Heart right ventricle (tissue), 12 donors: Measurements from ENCODE around the gene MEOX1. TPM values are rescaled to one million over a fixed set of nuclear protein-coding genes. Genes with fewer than 3 reads are reported as not detected.

ENCODE experiments used
- polyA plus RNA-seq, 2 donors: library from polyadenylated mRNA; stranded (reverse); fragments of 200-250 nt; gene quantifications; one replicate each; pipeline ENCODE4 v1.2.3, GENCODE V29; 2013
- total RNA-seq, 10 donors: library from RNA; stranded (reverse); fragmentation: NEBNext Ultra II Directional in 3 of 10; extraction: Animal tissue kit (Norgen Biotek cat#: 25700) in 3 of 10; gene quantifications; one replicate each; pipeline versions ENCODE4 v1.2.1 to v1.2.4, GENCODE V29; 2021 to 2023
- donor health status: ischemic (EF 13 %, LVEDD 7.1; RV severe dilation, severe dysfunction).
- donor health status: healthy with polysubstance abuse.
- donor health status: DM: no; HTN: yes; CAD: no.
- donor health status: DM: no; HTN: no; CAD: no.
- donor health status: ischemic (EF 25% LVEDD 6.9; RV normal size, moderate dysfunction).
- donor health status: ischemic (EF 25% LVEDD 5.7; RV mildly dilated, moderate dysfunction).
- donor health status: healthy.
- donor health status: nonischemic (EF 11% LVEDD 7.7; RV severe dilation, severe dysfunction).
- donor health status: DM: yes; HTN: yes; CAD: no.
- donor health status: PGD.
- donor health status: ischemic (EF 29% LVEDD 5.4; RV normal size, mild dysfunction).
- donor health status: nonischemic (EF 23%, LVEDD 6.1; RV moderate dilation, normal function).

The MEOX1 gene
- total and polyA plus RNA-seq, 12 donors: 6.4 to 25.3 (median 14.8) TPM

Other genes with a start within 250 kb of the MEOX1 start
- gene DHX8, start 177.9 kb downstream of the MEOX1 start, total RNA-seq: 10 to 100 TPM; 22.4 to 42.0 (median 29.0) TPM
- 10 to 100 TPM; 19.2 to 24.8 TPM for gene DHX8, start 177.9 kb downstream of the MEOX1 start, polyA plus RNA-seq
- 1 to 10 TPM in 3 of 10 donors, under 1 TPM in 6, not detected in 1; 0.40 to 1.6 (median 0.76) TPM for gene ETV4, start 115.6 kb downstream of the MEOX1 start, total RNA-seq
- gene ETV4, start 115.6 kb downstream of the MEOX1 start, polyA plus RNA-seq: 1 to 10 TPM in 1 of 2 donors, under 1 TPM in 1; 0.59 to 2.8 TPM
- gene SOST, start 96.9 kb upstream of the MEOX1 start, total RNA-seq: under 1 TPM in 1 of 10 donors, not detected in 9; 0.14 TPM
- under 1 TPM in 1 of 2 donors, not detected in 1; 0.03 TPM for gene SOST, start 96.9 kb upstream of the MEOX1 start, polyA plus RNA-seq
- gene DUSP3, start 117.1 kb upstream of the MEOX1 start, total RNA-seq: 100 to 1,000 TPM; 222 to 359 (median 297) TPM
- 100 to 1,000 TPM; 119 to 371 TPM for gene DUSP3, start 117.1 kb upstream of the MEOX1 start, polyA plus RNA-seq
- under 1 TPM in 3 of 10 donors, not detected in 7; 0.07 to 0.09 (median 0.09) TPM for gene CFAP97D1, start 118.5 kb upstream of the MEOX1 start, total RNA-seq
- gene CFAP97D1, start 118.5 kb upstream of the MEOX1 start, polyA plus RNA-seq: not detected
- gene MPP3, start 171.2 kb upstream of the MEOX1 start, total RNA-seq: 10 to 100 TPM; 16.6 to 84.2 (median 26.6) TPM
- gene MPP3, start 171.2 kb upstream of the MEOX1 start, polyA plus RNA-seq: 10 to 100 TPM; 41.0 to 90.1 TPM
- 10 to 100 TPM in 7 of 10 donors, 1 to 10 TPM in 3; 3.8 to 70.9 (median 12.7) TPM for gene CD300LG, start 185.3 kb upstream of the MEOX1 start, total RNA-seq
- 10 to 100 TPM; 30.0 to 34.3 TPM for gene CD300LG, start 185.3 kb upstream of the MEOX1 start, polyA plus RNA-seq
- gene MPP2, start 245.6 kb upstream of the MEOX1 start, total RNA-seq: 10 to 100 TPM in 8 of 10 donors, 1 to 10 TPM in 2; 9.1 to 20.7 (median 14.1) TPM
- gene MPP2, start 245.6 kb upstream of the MEOX1 start, polyA plus RNA-seq: 1 to 10 TPM; 5.0 to 5.4 TPM